Nasal cavity respiratory epithelium epithelial cell of viscerocranial mucosa (primary cell): ENCODE data around the gene HACD3. TPM values are rescaled to one million over a fixed set of nuclear protein-coding genes. Genes with fewer than 3 reads are reported as not detected.

Source experiments
- total RNA-seq: library from RNA; depleted of rRNA; stranded (reverse); fragments of >200 nt; gene quantifications from 2 replicates; pipeline ENCODE4 v1.2.3, GENCODE V29; 2014

Gene HACD3, protein sequence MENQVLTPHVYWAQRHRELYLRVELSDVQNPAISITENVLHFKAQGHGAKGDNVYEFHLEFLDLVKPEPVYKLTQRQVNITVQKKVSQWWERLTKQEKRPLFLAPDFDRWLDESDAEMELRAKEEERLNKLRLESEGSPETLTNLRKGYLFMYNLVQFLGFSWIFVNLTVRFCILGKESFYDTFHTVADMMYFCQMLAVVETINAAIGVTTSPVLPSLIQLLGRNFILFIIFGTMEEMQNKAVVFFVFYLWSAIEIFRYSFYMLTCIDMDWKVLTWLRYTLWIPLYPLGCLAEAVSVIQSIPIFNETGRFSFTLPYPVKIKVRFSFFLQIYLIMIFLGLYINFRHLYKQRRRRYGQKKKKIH
- 68.4 and 95.0 TPM in 2 replicates for total RNA-seq

GRCh38 chr15:65530318-65531111, at the start of gene HACD3:
TSS of gene HACD3 (plus strand) at chr15:65530463. CDS start at chr15:65530632, 169 bp downstream.

GRCh38 chr15:65516997-65517865, 13.0 kb upstream of the HACD3 start, which contains the start of gene DPP8:
TSS of gene DPP8 (minus strand) at chr15:65517689. CDS start at chr15:65512553, 5,136 bp downstream.

DNA sequence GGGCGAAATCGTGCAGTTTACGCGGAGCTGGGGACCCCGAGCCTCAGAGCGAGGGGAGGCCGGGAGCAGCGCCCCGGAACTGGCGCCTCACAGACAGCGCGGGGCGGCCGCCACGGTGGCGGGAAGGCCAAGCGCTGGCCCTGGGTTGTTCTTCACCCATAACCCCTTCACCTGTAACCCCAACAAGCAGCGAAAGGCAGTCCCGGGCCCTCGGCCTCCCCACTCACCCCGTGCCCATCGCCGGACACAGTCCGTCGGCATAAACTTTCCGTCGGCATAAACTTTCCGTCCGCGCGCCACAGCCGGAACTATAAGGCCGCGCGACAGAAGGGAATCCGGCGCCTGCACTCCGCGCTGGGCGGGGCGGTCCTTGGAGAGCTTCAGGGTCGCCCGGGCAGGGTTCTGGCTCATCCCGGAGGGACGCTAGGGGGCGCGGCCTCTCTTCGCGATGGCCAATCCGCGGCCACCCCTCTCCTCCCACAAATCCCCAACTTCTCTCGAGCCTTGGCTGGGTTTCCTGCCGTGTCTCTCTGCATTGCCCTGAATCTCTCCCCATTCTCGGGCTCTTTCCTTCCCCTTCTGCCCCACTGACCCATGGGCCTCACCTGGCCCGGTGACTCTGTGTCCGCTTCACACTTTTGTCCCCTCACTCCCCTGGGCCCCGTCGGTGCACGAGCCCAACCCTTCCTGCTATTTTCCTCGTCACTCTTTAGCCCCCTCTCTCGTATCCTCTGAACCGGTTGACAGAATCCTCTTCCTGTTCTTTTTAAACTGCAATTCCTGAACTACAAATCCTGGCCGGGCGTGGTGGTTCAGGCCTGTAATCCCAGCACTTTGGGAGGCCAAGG, 80.8 kb downstream of the HACD3 start, which contains the start of gene INTS14:
Gene INTS14, minus strand, starts transcription at position 261 of the 848 bp plus-strand sequence. CDS start 3,751 bp downstream, outside the sequence.

GRCh38 chr15:65621638-65622037, 91.4 kb downstream of the HACD3 start, which contains the start of gene SLC24A1:
TSS of gene SLC24A1 (plus strand) at chr15:65621938. CDS start at chr15:65624081, 2,143 bp downstream.

Other genes with a start within 250 kb of the HACD3 start
- gene PARP16, start 243.6 kb upstream of the HACD3 start, total RNA-seq: 2.1 and 5.0 TPM in 2 replicates
- gene RNU5A-1, start 234.4 kb upstream of the HACD3 start, total RNA-seq: not detected in 2 replicates
- not detected in 2 replicates for gene RNU5B-1, start 225.8 kb upstream of the HACD3 start, total RNA-seq
- not detected in 2 replicates for gene IGDCC3, start 152.5 kb upstream of the HACD3 start, total RNA-seq
- 0.14 and 0.34 TPM in 2 replicates for gene IGDCC4, start 107.5 kb upstream of the HACD3 start, total RNA-seq
- gene DPP8, start 12.8 kb upstream of the HACD3 start, total RNA-seq: 42.0 and 50.5 TPM in 2 replicates
- 33.2 and 41.3 TPM in 2 replicates for gene INTS14, start 80.7 kb downstream of the HACD3 start, total RNA-seq
- gene SLC24A1, start 91.5 kb downstream of the HACD3 start, total RNA-seq: 3.4 and 8.0 TPM in 2 replicates